Endodermal cell (in vitro differentiated cells): ENCODE results near the gene TOMM40. TPM values are rescaled to one million over a fixed set of nuclear protein-coding genes. Genes with fewer than 3 reads are reported as not detected.

Experiments used
- DNase-seq: peaks from one replicate; pipeline ENCODE4 v3.0.0-alpha.2; 2017
- H3K27ac ChIP-seq: 2 replicates; pipeline ENCODE4 v1.5.1; 2013; ENCODE audit warnings: mild to moderate bottlenecking, low read depth, low read length, moderate library complexity
- H3K27me3 ChIP-seq: 2 replicates; pipeline ENCODE4 v1.6.1; 2013; ENCODE audit warnings: mild to moderate bottlenecking, low read length, moderate library complexity; ENCODE audit not compliant: insufficient read depth, control insufficient read depth, poor library complexity, severe bottlenecking
- H3K36me3 ChIP-seq: 2 replicates; pipeline ENCODE4 v1.7.0; 2013; ENCODE audit warnings: mild to moderate bottlenecking, low read length, moderate library complexity; ENCODE audit not compliant: control insufficient read depth, insufficient read depth
- H3K4me1 ChIP-seq: one replicate; pipeline ENCODE4 v1.7.0; 2013; ENCODE audit warnings: low read length; ENCODE audit not compliant: control insufficient read depth, insufficient read depth
- H3K4me3 ChIP-seq: 2 replicates; pipeline ENCODE4 v1.5.1; 2013; ENCODE audit warnings: mild to moderate bottlenecking, low read length, moderate library complexity
- H3K9ac ChIP-seq: 2 replicates; pipeline ENCODE4 v1.6.1; 2013; ENCODE audit warnings: mild to moderate bottlenecking, low read length, moderate library complexity; ENCODE audit not compliant: poor library complexity, severe bottlenecking; ENCODE audit errors: extremely low read depth
- H3K9me3 ChIP-seq: 2 replicates; pipeline ENCODE4 v1.6.1; 2013; ENCODE audit warnings: mild to moderate bottlenecking, low read length, moderate library complexity; ENCODE audit not compliant: control insufficient read depth
- H3K27ac Mint-ChIP-seq: 2 replicates; pipeline ENCODE4 v1.8.0; 2020; ENCODE audit warnings: mixed read lengths
- H3K27me3 Mint-ChIP-seq: 2 replicates; pipeline ENCODE4 v1.8.0; 2021; ENCODE audit warnings: mild to moderate bottlenecking, mixed read lengths; ENCODE audit not compliant: insufficient read depth
- H3K36me3 Mint-ChIP-seq: 2 replicates; pipeline ENCODE4 v1.8.0; 2020; ENCODE audit warnings: low read depth, mixed read lengths
- H3K4me1 Mint-ChIP-seq: 2 replicates; pipeline ENCODE4 v1.8.0; 2020; ENCODE audit warnings: mixed read lengths
- H3K4me3 Mint-ChIP-seq: 2 replicates; pipeline ENCODE4 v1.8.0; 2020; ENCODE audit warnings: mild to moderate bottlenecking, moderate library complexity, mixed read lengths
- H3K9me3 Mint-ChIP-seq: 2 replicates; pipeline ENCODE4 v1.8.0; 2020; ENCODE audit warnings: mild to moderate bottlenecking, mixed read lengths
- CTCF ChIP-seq: fragments of 200-600 bp; sonication (generic); conservative IDR thresholded peaks from 2 replicates; pipeline ENCODE4 v1.5.0; 2021; ENCODE audit warnings: antibody characterized with exemption, mild to moderate bottlenecking
- WGBS, 2 experiments: methylation state at CpG; one replicate each; pipeline versions ENCODE4 v1.1.5 to v1.1.7; 2013; ENCODE audit warnings: missing lambda C conversion rate in 2 of 2, mixed read lengths in 1 of 2; ENCODE audit not compliant: insufficient coverage in 1 of 2, insufficient read length in 1 of 2; 5-methylcytosine and 5-hydroxymethylcytosine counted together
- total RNA-seq, 2 donors: library from RNA; stranded (reverse); fragmentation: NEBNext Ultra II Directional in 1 of 2; extraction: Animal tissue kit (Norgen Biotek cat#: 25700) in 1 of 2; gene quantifications; 2 replicates in 1 of 2; 3 replicates in 1 of 2; pipeline ENCODE4 v1.2.1, GENCODE V29; 2021

Gene TOMM40
- total RNA-seq, 2 donors from 2014 or later = 88.1 to 93.8 TPM

- Histone ChIP-seq H3K27me3 (no peaks in the 10 kb centered on the region), H3K9me3 (no peaks in the 10 kb centered on the region), H3K9ac (no peak overlapping the region), H3K4me3 (no peak overlapping the region), H3K36me3 (peaks cover 73% of the 10 kb centered on the region), H3K27ac (no peak overlapping the region), H3K4me1 (no peaks in the 10 kb centered on the region)
- H3K4me1 Mint-ChIP-seq = no peaks in the 10 kb centered on the region
- no peak overlapping the region for H3K4me3 Mint-ChIP-seq
- no peaks in the 10 kb centered on the region for H3K27me3 Mint-ChIP-seq
- 94 to 97% methylated on average over 12 to 22 of the region's 22 CpGs for WGBS, 2 experiments
- H3K9me3 Mint-ChIP-seq = no peaks in the 10 kb centered on the region
- DNase-seq = no peak
- TF ChIP-seq CTCF = no peak
- H3K27ac Mint-ChIP-seq = no peak overlapping the region
- H3K36me3 Mint-ChIP-seq = peaks cover 70% of the 10 kb centered on the region
Measured at GRCh38 chr19:44875666-44876451, 15.2 kb upstream of the TOMM40 start.

- Mint-ChIP-seq H3K36me3 (peaks cover 68% of the 10 kb centered on the region), H3K27me3 (no peaks in the 10 kb centered on the region), H3K4me1 (no peaks in the 10 kb centered on the region), H3K27ac (peak overlapping the region; percentile 41), H3K4me3 (no peak overlapping the region), H3K9me3 (no peaks in the 10 kb centered on the region)
- TF ChIP-seq CTCF = no peak
- Histone ChIP-seq H3K27me3 (no peaks in the 10 kb centered on the region), H3K36me3 (peaks cover 62% of the 10 kb centered on the region), H3K27ac (no peak overlapping the region), H3K4me1 (no peaks in the 10 kb centered on the region), H3K9ac (no peak overlapping the region), H3K4me3 (no peak overlapping the region), H3K9me3 (no peaks in the 10 kb centered on the region)
- 90% methylated on average over 2 to 5 of the region's 5 CpGs for WGBS, 2 experiments
- DNase-seq = no peak
Measured at GRCh38 chr19:44876930-44877535, 14.0 kb upstream of the TOMM40 start.

GRCh38 chr19:44878120-44878865, 12.8 kb upstream of the TOMM40 start:
- Histone ChIP-seq H3K4me1 (no peaks in the 10 kb centered on the region), H3K27me3 (no peaks in the 10 kb centered on the region), H3K36me3 (peaks cover 51% of the 10 kb centered on the region), H3K27ac (no peak overlapping the region), H3K9ac (no peak overlapping the region), H3K4me3 (no peak overlapping the region), H3K9me3 (no peaks in the 10 kb centered on the region)
- Mint-ChIP-seq H3K27me3 (no peaks in the 10 kb centered on the region), H3K27ac (no peak overlapping the region), H3K4me3 (no peak overlapping the region), H3K36me3 (peaks cover 62% of the 10 kb centered on the region), H3K9me3 (no peaks in the 10 kb centered on the region), H3K4me1 (no peaks in the 10 kb centered on the region)
- no peak for TF ChIP-seq CTCF
- no peak for DNase-seq
- WGBS, 2 experiments = 95 to 96% methylated on average over 12 to 26 of the region's 26 CpGs
